OCI-LY1 (cell line): ENCODE results near the gene MRPL23.

Experiments
- EZH2 ChIP-seq: fragments of 200-600 bp; sonication (generic), shearing (Covaris generic); IDR thresholded peaks from 2 replicates; pipeline ENCODE4 v1.8.0; 2017; ENCODE audit warnings: borderline replicate concordance, mixed run types, mild to moderate bottlenecking, antibody characterized with exemption, low read length, moderate library complexity, mixed read lengths
- TF ChIP-seq, protein P1 (sequence below): fragments of 200-600 bp; sonication (generic), shearing (Covaris generic); IDR thresholded peaks from 2 replicates; pipeline ENCODE4 v1.5.1; 2017; ENCODE audit warnings: mild to moderate bottlenecking, antibody characterized with exemption, low read length, moderate library complexity, mixed read lengths

DNA sequence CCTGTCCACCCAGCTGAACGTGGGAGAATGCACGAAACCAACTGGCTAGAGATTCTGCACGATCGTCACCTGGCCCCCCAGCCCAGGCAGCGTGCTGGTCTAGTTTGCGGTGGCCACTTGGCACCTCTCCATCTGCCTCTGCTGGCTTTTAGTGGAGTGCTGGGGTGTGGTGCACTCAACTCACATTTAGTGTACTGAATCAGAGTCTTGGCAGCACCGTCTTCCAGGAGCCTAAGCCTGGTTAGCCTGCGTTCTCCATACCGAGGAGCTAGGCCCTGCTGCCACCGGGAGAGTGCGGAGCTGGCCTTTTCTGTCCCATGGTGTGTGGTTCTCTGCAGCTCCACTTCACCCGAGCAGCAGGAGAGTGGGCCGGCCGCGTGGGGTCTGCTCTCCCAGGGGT lies 2.8 kb downstream of the MRPL23 start:
- TF ChIP-seq, protein P1, sequence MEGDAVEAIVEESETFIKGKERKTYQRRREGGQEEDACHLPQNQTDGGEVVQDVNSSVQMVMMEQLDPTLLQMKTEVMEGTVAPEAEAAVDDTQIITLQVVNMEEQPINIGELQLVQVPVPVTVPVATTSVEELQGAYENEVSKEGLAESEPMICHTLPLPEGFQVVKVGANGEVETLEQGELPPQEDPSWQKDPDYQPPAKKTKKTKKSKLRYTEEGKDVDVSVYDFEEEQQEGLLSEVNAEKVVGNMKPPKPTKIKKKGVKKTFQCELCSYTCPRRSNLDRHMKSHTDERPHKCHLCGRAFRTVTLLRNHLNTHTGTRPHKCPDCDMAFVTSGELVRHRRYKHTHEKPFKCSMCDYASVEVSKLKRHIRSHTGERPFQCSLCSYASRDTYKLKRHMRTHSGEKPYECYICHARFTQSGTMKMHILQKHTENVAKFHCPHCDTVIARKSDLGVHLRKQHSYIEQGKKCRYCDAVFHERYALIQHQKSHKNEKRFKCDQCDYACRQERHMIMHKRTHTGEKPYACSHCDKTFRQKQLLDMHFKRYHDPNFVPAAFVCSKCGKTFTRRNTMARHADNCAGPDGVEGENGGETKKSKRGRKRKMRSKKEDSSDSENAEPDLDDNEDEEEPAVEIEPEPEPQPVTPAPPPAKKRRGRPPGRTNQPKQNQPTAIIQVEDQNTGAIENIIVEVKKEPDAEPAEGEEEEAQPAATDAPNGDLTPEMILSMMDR = no peak
- no peak for TF ChIP-seq EZH2
